ENCODE measurements around the gene SLC35F1.

The SLC35F1 gene

DNA sequence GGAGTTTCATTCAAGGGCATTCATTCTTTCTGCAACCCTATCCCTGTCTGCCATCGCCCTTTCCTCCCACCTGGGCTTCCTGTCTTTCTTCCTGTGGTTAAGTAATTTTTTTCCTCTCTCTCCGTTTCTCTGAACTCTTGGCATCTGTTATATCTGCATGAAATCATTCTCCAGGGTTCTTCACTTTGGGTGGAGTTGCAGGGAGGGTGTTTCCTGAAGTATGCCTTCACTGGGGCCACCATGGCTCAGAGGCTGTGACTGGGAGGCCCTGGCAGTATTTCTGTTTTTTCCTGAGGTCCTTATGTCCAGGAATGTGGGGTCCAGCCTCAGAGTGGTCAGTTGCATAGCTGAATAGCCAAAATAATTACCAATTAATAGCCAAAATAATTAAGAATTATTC is 137.2 kb downstream of the SLC35F1 start:
- Histone ChIP-seq H3K27me3 (ENCODE audit: insufficient read depth, low read length, poor library complexity) (no peaks in the 10 kb centered on the region), H3K4me3 (ENCODE audit: low read depth in 1 of 2, low read length in 2 of 2) (no peak overlapping the region), H2AFZ (ENCODE audit: low read depth, low read length) (no peak overlapping the region), H3K9me3 (ENCODE audit: insufficient read depth, low read length, severe bottlenecking) (no peaks in the 10 kb centered on the region), H3K27ac (ENCODE audit: low read length) (no peak overlapping the region), H3K79me2 (ENCODE audit: insufficient read depth, low read length) (no peaks in the 10 kb centered on the region), H3K36me3 (ENCODE audit: insufficient read depth, low read length) (no peaks in the 10 kb centered on the region), H3K9ac (ENCODE audit: low read depth, low read length) (no peak overlapping the region), H3K4me1 (ENCODE audit: insufficient read depth, low read length) (no peaks in the 10 kb centered on the region), H4K20me1 (ENCODE audit: insufficient read depth, low read length) (no peaks in the 10 kb centered on the region), H3K4me2 (ENCODE audit: insufficient read depth, low read length) (no peak overlapping the region)
- DNase-seq = no peak
- TF ChIP-seq, protein P1, sequence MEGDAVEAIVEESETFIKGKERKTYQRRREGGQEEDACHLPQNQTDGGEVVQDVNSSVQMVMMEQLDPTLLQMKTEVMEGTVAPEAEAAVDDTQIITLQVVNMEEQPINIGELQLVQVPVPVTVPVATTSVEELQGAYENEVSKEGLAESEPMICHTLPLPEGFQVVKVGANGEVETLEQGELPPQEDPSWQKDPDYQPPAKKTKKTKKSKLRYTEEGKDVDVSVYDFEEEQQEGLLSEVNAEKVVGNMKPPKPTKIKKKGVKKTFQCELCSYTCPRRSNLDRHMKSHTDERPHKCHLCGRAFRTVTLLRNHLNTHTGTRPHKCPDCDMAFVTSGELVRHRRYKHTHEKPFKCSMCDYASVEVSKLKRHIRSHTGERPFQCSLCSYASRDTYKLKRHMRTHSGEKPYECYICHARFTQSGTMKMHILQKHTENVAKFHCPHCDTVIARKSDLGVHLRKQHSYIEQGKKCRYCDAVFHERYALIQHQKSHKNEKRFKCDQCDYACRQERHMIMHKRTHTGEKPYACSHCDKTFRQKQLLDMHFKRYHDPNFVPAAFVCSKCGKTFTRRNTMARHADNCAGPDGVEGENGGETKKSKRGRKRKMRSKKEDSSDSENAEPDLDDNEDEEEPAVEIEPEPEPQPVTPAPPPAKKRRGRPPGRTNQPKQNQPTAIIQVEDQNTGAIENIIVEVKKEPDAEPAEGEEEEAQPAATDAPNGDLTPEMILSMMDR (IDR thresholded peaks at IDR 0.05; ENCODE audit: borderline replicate concordance, extremely low read depth, low read length, poor library complexity, severe bottlenecking) = no peak
- TF ChIP-seq EZH2 (IDR thresholded peaks at IDR 0.05; ENCODE audit: borderline replicate concordance, low read depth, low read length, severe bottlenecking) = no peak
- no peak for ATAC-seq (ENCODE audit: insufficient read depth, low read depth)

DNA sequence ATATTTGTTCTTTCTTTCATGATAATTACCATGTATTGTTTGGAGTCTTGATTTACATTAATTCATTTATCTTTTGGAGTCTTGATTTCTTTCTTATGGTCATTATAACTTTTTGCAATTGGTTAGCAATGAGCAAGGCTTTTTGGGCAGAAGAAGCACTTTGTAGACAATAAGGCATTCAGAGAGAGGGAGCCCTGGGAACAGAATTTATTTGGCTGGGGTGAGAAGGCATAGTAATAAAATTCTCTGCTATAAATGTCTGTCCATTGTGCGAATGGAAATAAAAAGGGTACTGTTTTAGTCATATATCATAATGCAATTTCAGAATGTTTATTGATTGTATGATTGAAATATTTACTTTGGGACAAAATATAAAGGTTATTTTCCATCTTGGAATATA is 147.0 kb downstream of the SLC35F1 start:
- no peaks in the 10 kb centered on the region for H4K20me1 ChIP-seq (ENCODE audit: insufficient read depth, low read length)
- H3K4me1 ChIP-seq (ENCODE audit: insufficient read depth, low read length) = no peaks in the 10 kb centered on the region
- no peaks in the 10 kb centered on the region for H3K9me3 ChIP-seq (ENCODE audit: insufficient read depth, low read length, severe bottlenecking)
- H3K36me3 ChIP-seq (ENCODE audit: insufficient read depth, low read length) = no peaks in the 10 kb centered on the region
- peaks cover 3% of the 10 kb centered on the region for H3K27me3 ChIP-seq (ENCODE audit: insufficient read depth, low read length, poor library complexity)
- H3K4me2 ChIP-seq (ENCODE audit: insufficient read depth, low read length) = no peak overlapping the region
- TF ChIP-seq, protein P1 (IDR thresholded peaks at IDR 0.05; ENCODE audit: borderline replicate concordance, extremely low read depth, low read length, poor library complexity, severe bottlenecking) = no peak
- no peak for TF ChIP-seq EZH2 (IDR thresholded peaks at IDR 0.05; ENCODE audit: borderline replicate concordance, low read depth, low read length, severe bottlenecking)
- no peak for ATAC-seq (ENCODE audit: insufficient read depth, low read depth)
- no peak overlapping the region for H3K27ac ChIP-seq (ENCODE audit: low read length)
- no peak overlapping the region for H3K9ac ChIP-seq (ENCODE audit: low read depth, low read length)
- H3K4me3 ChIP-seq (ENCODE audit: low read depth in 1 of 2, low read length in 2 of 2) = no peak overlapping the region
- no peak for DNase-seq
- no peaks in the 10 kb centered on the region for H3K79me2 ChIP-seq (ENCODE audit: insufficient read depth, low read length)
- no peak overlapping the region for H2AFZ ChIP-seq (ENCODE audit: low read depth, low read length)

DNA sequence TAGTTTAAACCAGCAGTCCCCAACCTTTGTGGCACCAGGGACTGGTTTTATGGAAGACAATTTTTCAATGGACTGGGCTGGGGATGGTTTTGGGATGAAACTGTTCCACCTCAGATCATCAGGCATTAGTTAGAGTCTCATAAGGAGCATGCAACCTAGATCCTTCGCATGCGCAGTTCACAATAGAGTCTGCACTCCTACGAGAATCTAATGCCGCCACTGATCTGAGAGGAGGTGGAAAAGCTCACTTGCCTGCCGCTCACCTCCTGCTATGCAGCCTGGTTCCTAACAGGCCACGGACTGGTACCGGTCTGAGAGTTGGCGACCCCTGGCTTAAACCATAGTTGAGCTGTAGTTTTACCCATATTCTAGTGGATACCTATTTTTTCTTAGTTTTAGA is 154.6 kb downstream of the SLC35F1 start:
- ATAC-seq (ENCODE audit: insufficient read depth, low read depth) = no peak
- no peaks in the 10 kb centered on the region for H3K4me1 ChIP-seq (ENCODE audit: insufficient read depth, low read length)

More for the DNA sequence above, 154.6 kb downstream of the SLC35F1 start:
- no peaks in the 10 kb centered on the region for H3K27me3 ChIP-seq (ENCODE audit: insufficient read depth, low read length, poor library complexity)
- H3K9me3 ChIP-seq (ENCODE audit: insufficient read depth, low read length, severe bottlenecking) = no peaks in the 10 kb centered on the region
- H3K4me3 ChIP-seq (ENCODE audit: low read depth in 1 of 2, low read length in 2 of 2) = no peak overlapping the region
- DNase-seq = no peak
- no peak overlapping the region for H2AFZ ChIP-seq (ENCODE audit: low read depth, low read length)
- no peak overlapping the region for H3K4me2 ChIP-seq (ENCODE audit: insufficient read depth, low read length)
- H3K36me3 ChIP-seq (ENCODE audit: insufficient read depth, low read length) = no peaks in the 10 kb centered on the region
- H4K20me1 ChIP-seq (ENCODE audit: insufficient read depth, low read length) = no peaks in the 10 kb centered on the region
- no peak overlapping the region for H3K9ac ChIP-seq (ENCODE audit: low read depth, low read length)
- TF ChIP-seq, protein P1 (IDR thresholded peaks at IDR 0.05; ENCODE audit: borderline replicate concordance, extremely low read depth, low read length, poor library complexity, severe bottlenecking) = no peak
- no peak for TF ChIP-seq EZH2 (IDR thresholded peaks at IDR 0.05; ENCODE audit: borderline replicate concordance, low read depth, low read length, severe bottlenecking)
- no peaks in the 10 kb centered on the region for H3K79me2 ChIP-seq (ENCODE audit: insufficient read depth, low read length)
- no peak overlapping the region for H3K27ac ChIP-seq (ENCODE audit: low read length)
